HepG2 (cell line): Measurements from ENCODE around the gene CFL1. TPM values are rescaled to one million over a fixed set of nuclear protein-coding genes. Genes with fewer than 3 reads are reported as not detected.

Experiments
- ATF7-NPFF ChIP-seq: sonication (generic); formaldehyde crosslinking; IDR thresholded peaks from 2 replicates; pipeline ENCODE4 v1.8.1; 2023; ENCODE audit warnings: mild to moderate bottlenecking, low read depth, missing genetic modification reagents, moderate library complexity
- BCL3 ChIP-seq: sonication (generic); formaldehyde crosslinking; IDR thresholded peaks from 2 replicates; pipeline ENCODE4 v1.5.1; 2020; ENCODE audit warnings: mild to moderate bottlenecking, missing genetic modification reagents, moderate library complexity
- FOSL1 ChIP-seq: sonication (generic); formaldehyde crosslinking; IDR thresholded peaks from 2 replicates; pipeline ENCODE4 v1.9.0; 2021; ENCODE audit warnings: missing genetic modification reagents, borderline replicate concordance
- GATAD1 ChIP-seq: IDR thresholded peaks from 2 replicates; pipeline ENCODE4 v1.6.1; 2016; ENCODE audit warnings: missing genetic modification reagents, missing compliant biosample characterization
- MBNL3 ChIP-seq: fragments of 250-450 bp; sonication (Bioruptor Pico); conservative IDR thresholded peaks from 2 replicates; pipeline ENCODE4 v1.8.0; 2022; ENCODE audit warnings: mild to moderate bottlenecking, inconsistent platforms
- NONO ChIP-seq, 2 experiments: fragments of 450-650 bp in 1 of 2; sonication (generic) in 1 of 2; formaldehyde crosslinking in 1 of 2; IDR thresholded peaks in 1 of 2; conservative IDR thresholded peaks in 1 of 2; 2 replicates each; pipeline versions ENCODE4 v1.6.1 to v1.8.0; 2017 to 2022; ENCODE audit warnings: mild to moderate bottlenecking in 1 of 2, missing genetic modification reagents in 1 of 2, moderate library complexity in 1 of 2
- PBX2 ChIP-seq: IDR thresholded peaks from 2 replicates; pipeline ENCODE4 v1.6.1; 2016; ENCODE audit warnings: control low read depth
- ZBTB44 ChIP-seq: sonication (generic); formaldehyde crosslinking; IDR thresholded peaks from 2 replicates; pipeline ENCODE4 v1.4.0; 2020; ENCODE audit warnings: missing genetic modification reagents
- ZFP36L2 ChIP-seq: sonication (generic); formaldehyde crosslinking; IDR thresholded peaks from 2 replicates; pipeline ENCODE4 v1.4.0; 2020; ENCODE audit warnings: missing genetic modification reagents
- ZNF17 ChIP-seq: sonication (generic); formaldehyde crosslinking; IDR thresholded peaks from 2 replicates; pipeline ENCODE4 v1.5.0; 2020; ENCODE audit warnings: mild to moderate bottlenecking, missing genetic modification reagents
- ZNF800 ChIP-seq: sonication (generic); formaldehyde crosslinking; IDR thresholded peaks from 2 replicates; pipeline ENCODE4 v1.4.0; 2020; ENCODE audit warnings: missing genetic modification reagents
- ZSCAN30 ChIP-seq: sonication (generic); formaldehyde crosslinking; IDR thresholded peaks from 2 replicates; pipeline ENCODE4 v1.5.0; 2020; ENCODE audit warnings: mild to moderate bottlenecking, missing genetic modification reagents
- polyA plus RNA-seq, 8 experiments: library from polyadenylated mRNA; depleted of rRNA in 3 of 8; stranded (reverse) in 7 of 8; unstranded in 1 of 8; fragments of >200 nt; fragmentation: Illumina TruSeq in 4 of 8; extraction: Trizol in 4 of 8; gene quantifications; 2 replicates each; pipeline versions ENCODE4 v1.2.1 to v1.2.3, GENCODE V29; 2011 to 2016; ENCODE audit warnings: low read depth in 4 of 8, missing spikeins in 1 of 8, mixed read lengths in 1 of 8; ENCODE audit not compliant: insufficient read depth in 1 of 8
- total RNA-seq, 5 experiments: library from RNA; depleted of rRNA; stranded (reverse); fragments of >200 nt; fragmentation: Illumina TruSeq; extraction: Trizol; gene quantifications; 2 replicates each; pipeline ENCODE4 v1.2.3, GENCODE V29; 2016; ENCODE audit warnings: low read depth in 1 of 5
- TF ChIP-seq, protein P1 (sequence below): sonication (generic); formaldehyde crosslinking; IDR thresholded peaks from 2 replicates; pipeline ENCODE4 v1.8.0; 2023; ENCODE audit warnings: mild to moderate bottlenecking, missing genetic modification reagents
- TF ChIP-seq, protein P2 (sequence below): sonication (generic); formaldehyde crosslinking; conservative IDR thresholded peaks from 2 replicates; pipeline ENCODE4 v1.4.0; 2020; ENCODE audit warnings: missing genetic modification reagents
- TF ChIP-seq, protein P3 (sequence below): sonication (generic); formaldehyde crosslinking; IDR thresholded peaks from 2 replicates; pipeline ENCODE4 v1.5.1; 2020; ENCODE audit warnings: missing genetic modification reagents, mild to moderate bottlenecking, borderline replicate concordance

Gene CFL1
- total and polyA plus RNA-seq, 2 of the 13 experiments (the other 11 are each of a cell fraction or from before 2014, with no cell fraction given), result 379 to 383 TPM

DNA sequence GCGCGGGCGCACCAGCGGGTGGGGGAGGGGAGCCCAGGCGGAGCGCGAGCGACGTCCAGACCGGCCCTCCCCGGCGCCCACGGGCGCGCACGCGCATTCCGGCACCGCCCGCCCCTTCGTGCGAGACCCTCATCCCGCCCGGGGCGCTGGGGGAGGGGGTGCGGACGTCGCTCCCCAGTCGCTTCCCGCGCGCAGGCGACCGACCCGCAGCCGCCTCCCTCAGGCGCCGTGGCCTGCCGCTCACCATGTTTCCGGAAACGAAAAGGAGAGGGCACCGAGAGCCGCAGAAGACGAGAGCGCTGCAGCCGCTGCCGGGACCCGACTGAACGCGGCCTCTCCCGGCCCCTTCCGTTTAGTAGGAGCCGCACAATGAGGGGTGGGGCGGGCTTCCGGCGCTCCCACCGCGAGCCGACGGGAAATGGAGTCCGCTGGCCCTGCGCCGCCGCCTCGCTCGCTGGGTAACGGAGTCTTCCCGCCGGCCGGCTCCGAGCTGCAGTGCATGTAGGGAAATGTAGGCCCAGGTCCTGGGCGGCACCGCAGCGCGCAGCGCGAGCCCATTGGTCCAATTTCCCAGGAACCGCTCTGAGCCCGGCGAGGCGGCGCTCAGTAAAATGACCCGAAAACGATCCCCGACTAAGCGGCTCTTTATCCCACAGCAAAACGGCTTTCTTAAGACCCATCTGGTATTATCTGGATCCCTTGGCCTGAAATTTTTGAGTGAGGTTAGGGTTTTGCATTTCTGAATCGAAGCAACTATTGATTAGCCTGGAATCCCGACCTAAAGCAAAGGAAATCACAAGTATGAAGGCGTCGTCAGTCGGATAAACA lies at the start of gene CFL1 (continued):
- peak; percentile 26; the same call in 1 of the 2 replicates for TF ChIP-seq ZNF800 (CRISPR knock-in tag)
- TF ChIP-seq NONO (IDR thresholded peaks at IDR 0.05), result no peak
- peak; percentile 67 for TF ChIP-seq NONO (CRISPR knock-in tag; conservative IDR thresholded peaks at IDR 0.05)
- no peak for TF ChIP-seq MBNL3 (CRISPR knock-in tag)
- TF ChIP-seq, protein P1, sequence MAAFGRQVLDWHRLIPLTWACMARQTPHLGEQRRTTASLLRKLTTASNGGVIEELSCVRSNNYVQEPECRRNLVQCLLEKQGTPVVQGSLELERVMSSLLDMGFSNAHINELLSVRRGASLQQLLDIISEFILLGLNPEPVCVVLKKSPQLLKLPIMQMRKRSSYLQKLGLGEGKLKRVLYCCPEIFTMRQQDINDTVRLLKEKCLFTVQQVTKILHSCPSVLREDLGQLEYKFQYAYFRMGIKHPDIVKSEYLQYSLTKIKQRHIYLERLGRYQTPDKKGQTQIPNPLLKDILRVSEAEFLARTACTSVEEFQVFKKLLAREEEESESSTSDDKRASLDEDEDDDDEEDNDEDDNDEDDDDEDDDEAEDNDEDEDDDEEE, result no peak; the same call in 1 of the 2 replicates
- TF ChIP-seq ZBTB44 (CRISPR knock-in tag), result no peak
- no peak for TF ChIP-seq ZSCAN30 (CRISPR knock-in tag)
- TF ChIP-seq ZFP36L2 (CRISPR knock-in tag), result no peak
- no peak for TF ChIP-seq FOSL1 (CRISPR knock-in tag)
- TF ChIP-seq, protein P2, sequence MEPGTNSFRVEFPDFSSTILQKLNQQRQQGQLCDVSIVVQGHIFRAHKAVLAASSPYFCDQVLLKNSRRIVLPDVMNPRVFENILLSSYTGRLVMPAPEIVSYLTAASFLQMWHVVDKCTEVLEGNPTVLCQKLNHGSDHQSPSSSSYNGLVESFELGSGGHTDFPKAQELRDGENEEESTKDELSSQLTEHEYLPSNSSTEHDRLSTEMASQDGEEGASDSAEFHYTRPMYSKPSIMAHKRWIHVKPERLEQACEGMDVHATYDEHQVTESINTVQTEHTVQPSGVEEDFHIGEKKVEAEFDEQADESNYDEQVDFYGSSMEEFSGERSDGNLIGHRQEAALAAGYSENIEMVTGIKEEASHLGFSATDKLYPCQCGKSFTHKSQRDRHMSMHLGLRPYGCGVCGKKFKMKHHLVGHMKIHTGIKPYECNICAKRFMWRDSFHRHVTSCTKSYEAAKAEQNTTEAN, result no peak
- TF ChIP-seq GATAD1 (CRISPR knock-in tag), result peak; percentile 86
- no peak for TF ChIP-seq ZNF17
- TF ChIP-seq, protein P3, sequence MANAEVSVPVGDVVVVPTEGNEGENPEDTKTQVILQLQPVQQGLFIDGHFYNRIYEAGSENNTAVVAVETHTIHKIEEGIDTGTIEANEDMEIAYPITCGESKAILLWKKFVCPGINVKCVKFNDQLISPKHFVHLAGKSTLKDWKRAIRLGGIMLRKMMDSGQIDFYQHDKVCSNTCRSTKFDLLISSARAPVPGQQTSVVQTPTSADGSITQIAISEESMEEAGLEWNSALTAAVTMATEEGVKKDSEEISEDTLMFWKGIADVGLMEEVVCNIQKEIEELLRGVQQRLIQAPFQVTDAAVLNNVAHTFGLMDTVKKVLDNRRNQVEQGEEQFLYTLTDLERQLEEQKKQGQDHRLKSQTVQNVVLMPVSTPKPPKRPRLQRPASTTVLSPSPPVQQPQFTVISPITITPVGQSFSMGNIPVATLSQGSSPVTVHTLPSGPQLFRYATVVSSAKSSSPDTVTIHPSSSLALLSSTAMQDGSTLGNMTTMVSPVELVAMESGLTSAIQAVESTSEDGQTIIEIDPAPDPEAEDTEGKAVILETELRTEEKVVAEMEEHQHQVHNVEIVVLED (CRISPR knock-in tag), result peak; percentile 91
- TF ChIP-seq ATF7-NPFF (CRISPR knock-in tag), result peak; percentile 73
- TF ChIP-seq PBX2 (CRISPR knock-in tag), result no peak
- no peak for TF ChIP-seq BCL3 (CRISPR knock-in tag)
